GM12878 (cell line): ENCODE measurements around the gene PAPOLA. TPM values are rescaled to one million over a fixed set of nuclear protein-coding genes. Genes with fewer than 3 reads are reported as not detected.

Source experiments
- ATAC-seq: fragments of 200-7000 bp; cut with Tn5 transposase; 3 replicates; pipeline ENCODE4 v1.9.1; 2020; ENCODE audit warnings: mild to moderate bottlenecking, moderate library complexity
- BruUV-seq: library from RNA; stranded (reverse); fragments of 400-500 nt; replicated peaks from 2 replicates; lab custom pipeline; 2021; lab: Mats Ljungman, UMichigan
- CTCF ChIA-PET: fragments of 300-600 bp; sonication (Branson Sonifier 250); formaldehyde crosslinking; extraction: SDS; loops from one replicate; lab custom pipeline; 2021; ENCODE audit warnings: inconsistent platforms; lab: Yijun Ruan, JAX
- POLR2A ChIA-PET: fragments of 350-600 bp; formaldehyde crosslinking; extraction: SDS; loops from one replicate; lab custom pipeline; 2021; ENCODE audit warnings: inconsistent platforms; lab: Charles Lee
- RAD21 ChIA-PET: fragments of 300-600 bp; sonication (Branson Sonifier 250); formaldehyde crosslinking; loops from one replicate; lab custom pipeline; 2023; ENCODE audit warnings: antibody characterized with exemption; ENCODE audit not compliant: unreplicated experiment; lab: Charles Lee
- SMC1A ChIA-PET: fragments of 300-600 bp; sonication (Branson Sonifier 250); formaldehyde crosslinking; loops from one replicate; lab custom pipeline; 2023; ENCODE audit not compliant: unreplicated experiment, uncharacterized antibody; lab: Charles Lee
- DNase-seq: peaks from one replicate; pipeline ENCODE4 v3.0.0-alpha.2; 2011; ENCODE audit warnings: low read depth, low spot score
- FAIRE-seq: peaks from 3 replicates; lab custom pipeline; 2011; peaks lifted over from hg19 to GRCh38; lab: Jason Lieb, UNC
- H2AFZ ChIP-seq: 2 replicates; pipeline ENCODE4 v1.6.0; 2011; ENCODE audit warnings: low read depth, low read length, control low read depth; ENCODE audit not compliant: control insufficient read depth
- H3K27ac ChIP-seq: 2 replicates; pipeline ENCODE4 v1.5.1; 2011; ENCODE audit warnings: control low read depth; ENCODE audit not compliant: control insufficient read depth, insufficient read depth
- H3K27me3 ChIP-seq, 2 experiments: replicated peaks in 1 of 2; 2 replicates each; pipeline versions ENCODE4 v1.6.0 to v1.6.1; 2011; ENCODE audit warnings: low read length in 1 of 2; ENCODE audit not compliant: control insufficient read depth in 2 of 2, insufficient read depth in 2 of 2
- H3K36me3 ChIP-seq, 2 experiments: 2 replicates each; pipeline ENCODE4 v1.5.1; 2011; ENCODE audit warnings: low read length in 1 of 2; ENCODE audit not compliant: control insufficient read depth in 2 of 2, insufficient read depth in 2 of 2
- H3K4me1 ChIP-seq: 2 replicates; pipeline ENCODE4 v1.6.1; 2011; ENCODE audit warnings: mild to moderate bottlenecking, low read length, moderate library complexity, mixed read lengths; ENCODE audit not compliant: control insufficient read depth, insufficient read depth
- H3K4me2 ChIP-seq: 2 replicates; pipeline ENCODE4 v1.6.0; 2011; ENCODE audit warnings: control low read depth; ENCODE audit not compliant: control insufficient read depth, insufficient read depth
- H3K4me3 ChIP-seq: fragments of 200-600 bp; sonication (generic); 2 replicates; pipeline ENCODE4 v1.5.1; 2016
- H3K79me2 ChIP-seq: 2 replicates; pipeline ENCODE4 v1.6.0; 2011; ENCODE audit warnings: low read length; ENCODE audit not compliant: control insufficient read depth, insufficient read depth
- H3K9ac ChIP-seq: 2 replicates; pipeline ENCODE4 v1.8.0; 2011; ENCODE audit warnings: low read length, control low read depth, mixed read lengths; ENCODE audit not compliant: control insufficient read depth, insufficient read depth
- H3K9me3 ChIP-seq: replicated peaks from 3 replicates; pipeline ENCODE4 v1.5.1; 2011; ENCODE audit warnings: mild to moderate bottlenecking, low read length; ENCODE audit not compliant: control insufficient read depth, insufficient read depth
- H4K20me1 ChIP-seq: 2 replicates; pipeline ENCODE4 v1.6.0; 2011; ENCODE audit not compliant: control insufficient read depth, insufficient read depth
- ATF2 ChIP-seq: IDR thresholded peaks from 2 replicates; pipeline ENCODE4 v1.6.1; 2012; ENCODE audit warnings: low read length, inconsistent platforms
- CHD2 ChIP-seq: IDR thresholded peaks from 2 replicates; pipeline ENCODE4 v1.6.1; 2011; ENCODE audit warnings: low read depth, low read length, improper control_type of control experiment, borderline replicate concordance
- CREB1 ChIP-seq: IDR thresholded peaks from 2 replicates; pipeline ENCODE4 v1.6.1; 2012; ENCODE audit warnings: low read depth, mild to moderate bottlenecking, inconsistent platforms
- CUX1 ChIP-seq: IDR thresholded peaks from 2 replicates; pipeline ENCODE4 v1.6.1; 2012; ENCODE audit warnings: improper control_type of control experiment, low read depth, low read length; ENCODE audit not compliant: insufficient replicate concordance
- HDAC6 ChIP-seq: fragments of 200-600 bp; sonication (generic); IDR thresholded peaks from one replicate; pipeline ENCODE4 v1.8.0; 2017; ENCODE audit warnings: antibody characterized with exemption; ENCODE audit not compliant: unreplicated experiment
- KLF5 ChIP-seq: fragments of 450-650 bp; IDR thresholded peaks from 2 replicates; pipeline ENCODE4 v1.6.1; 2014; ENCODE audit warnings: mild to moderate bottlenecking; ENCODE audit not compliant: partially characterized antibody
- MTA2 ChIP-seq: fragments of 450-650 bp; IDR thresholded peaks from 2 replicates; pipeline ENCODE4 v1.6.1; 2016; ENCODE audit warnings: low read depth, mild to moderate bottlenecking, moderate library complexity
- MXI1 ChIP-seq: fragments of 150-350 bp; IDR thresholded peaks from 2 replicates; pipeline ENCODE4 v1.6.1; 2011; ENCODE audit warnings: low read depth, mild to moderate bottlenecking, inconsistent platforms, low read length, improper control_type of control experiment
- MYC ChIP-seq: IDR thresholded peaks from 2 replicates; pipeline ENCODE4 v1.6.1; 2011; ENCODE audit warnings: mild to moderate bottlenecking, low read length, moderate library complexity, inconsistent platforms; ENCODE audit not compliant: insufficient read depth, insufficient replicate concordance, insufficient read length, severe bottlenecking
- POU2F2 ChIP-seq: IDR thresholded peaks from 3 replicates; pipeline ENCODE4 v1.6.1; 2011; ENCODE audit warnings: low read depth, mild to moderate bottlenecking, low read length, borderline replicate concordance
- SREBF1 ChIP-seq: IDR thresholded peaks from 2 replicates; pipeline ENCODE4 v1.6.1; 2012; ENCODE audit warnings: mild to moderate bottlenecking, low read length
- YBX1 ChIP-seq: fragments of 450-650 bp; IDR thresholded peaks from 2 replicates; pipeline ENCODE4 v1.6.1; 2016; ENCODE audit warnings: antibody characterized with exemption
- ZNF207 ChIP-seq: fragments of 450-650 bp; IDR thresholded peaks from 2 replicates; pipeline ENCODE4 v1.6.1; 2014; ENCODE audit warnings: antibody characterized with exemption, mild to moderate bottlenecking, borderline replicate concordance
- WGBS: methylation state at CpG from one replicate; pipeline ENCODE4 v1.1.6; 2016; ENCODE audit warnings: low lambda C conversion rate; ENCODE audit not compliant: insufficient replicate concordance, insufficient coverage; ENCODE audit errors: missing lambda C conversion rate; 5-methylcytosine and 5-hydroxymethylcytosine counted together
- in situ Hi-C: fragments of 300-500 bp; cut with MboI; formaldehyde crosslinking; loops from 9 replicates; pipeline ENCODE4 v1.14.3; 2018; ENCODE audit warnings: mixed read lengths
- intact Hi-C: fragments of 100-400 bp; cut with micrococcal nuclease; formaldehyde crosslinking; loops from one replicate; pipeline ENCODE4 v1.14.2; 2022; ENCODE audit not compliant: unreplicated experiment
- polyA plus RNA-seq, 11 experiments: library from polyadenylated mRNA; depleted of rRNA in 4 of 11; unstranded in 6 of 11; stranded (reverse) in 5 of 11; fragments of >200 nt; fragmentation: Nextera tagmentation in 4 of 11; fragmentation: Illumina TruSeq in 1 of 11; extraction: Ambion mirVana in 4 of 11; extraction: Trizol in 1 of 11; gene quantifications; 1 replicate in 1 of 11; 2 replicates in 10 of 11; pipeline versions ENCODE4 v1.2.1 to v1.2.3, GENCODE V29; 2011 to 2016; ENCODE audit warnings: inconsistent platforms in 2 of 11, missing spikeins in 2 of 11, low read depth in 1 of 11
- total RNA-seq, 4 experiments: library from RNA; depleted of rRNA in 3 of 4; stranded (reverse); fragments of >200 nt in 3 of 4; fragmentation: Illumina TruSeq in 1 of 4; extraction: Trizol in 1 of 4; gene quantifications; 2 replicates each; pipeline versions ENCODE4 v1.2.1 to v1.2.3, GENCODE V29; 2013 to 2021

The PAPOLA gene
- total and polyA plus RNA-seq, 10 of the 15 experiments (the other 5 are each of a cell fraction or from before 2014, with no cell fraction given), result 46.0 to 185 (median 114) TPM

- no peak for TF ChIP-seq POU2F2
Observed at GRCh38 chr14:96588410-96589257, 86.5 kb downstream of the PAPOLA start (continued).

GRCh38 chr14:96589577-96589976, 87.4 kb downstream of the PAPOLA start:
- POLR2A ChIA-PET, result no interaction called here
- Histone ChIP-seq H3K79me2 (no peaks in the 10 kb centered on the region), H3K9me3 (no peaks in the 10 kb centered on the region), H2AFZ (no peak overlapping the region), H4K20me1 (no peaks in the 10 kb centered on the region), H3K36me3 (no peaks in the 10 kb centered on the region), H3K4me2 (no peak overlapping the region), H3K27ac (no peak overlapping the region), H3K4me1 (no peaks in the 10 kb centered on the region), H3K9ac (no peak overlapping the region), H3K27me3 (peaks cover 0 to 2% of the 10 kb centered on the region in 2 experiments; a peak in 2 of 4 replicates), H3K4me3 (no peak overlapping the region)
- WGBS, result 18% methylated on average over 2 of the region's 3 CpGs
- intact Hi-C loops (no loop called here), in situ Hi-C loops (no loop called here)
- SMC1A ChIA-PET, result interaction anchor here (0.8 to 1.8 kb wide), 3 partner anchors 17 to 152 kb away, joined by 3 to 4 read pairs (median 3); no protein-coding TSS in a partner anchor
- no peak for ATAC-seq
- CTCF ChIA-PET, result interaction anchor here (0.6 to 1.7 kb wide), 6 partner anchors 15 to 263 kb away, joined by 3 to 6 read pairs (median 4); no protein-coding TSS in a partner anchor
- RAD21 ChIA-PET, result interaction anchor here (1.0 to 1.7 kb wide), 2 partner anchors 151 to 152 kb away, joined by 4 read pairs; no protein-coding TSS in a partner anchor
- no TSS peak for BruUV-seq
- DNase-seq, result no peak
- FAIRE-seq, result no peak
- TF ChIP-seq CHD2, result no peak
- TF ChIP-seq CREB1, result no peak
- TF ChIP-seq MXI1, result no peak
- TF ChIP-seq SREBF1, result no peak
- no peak for TF ChIP-seq MTA2
- TF ChIP-seq KLF5, result no peak
- TF ChIP-seq ATF2, result no peak
- no peak for TF ChIP-seq YBX1
- TF ChIP-seq MYC, result no peak
- TF ChIP-seq HDAC6, result no peak
- TF ChIP-seq ZNF207, result no peak
- no peak for TF ChIP-seq CUX1
